GM23248 (cell line): ENCODE data around the gene FGD2.

ENCODE experiments used
- EZH2 ChIP-seq: fragments of 200-600 bp; sonication (generic); IDR thresholded peaks from 2 replicates; pipeline ENCODE4 v1.6.1; 2018; ENCODE audit warnings: antibody characterized with exemption, mild to moderate bottlenecking; ENCODE audit not compliant: insufficient read depth, poor library complexity, severe bottlenecking
- EZH2phosphoT487 ChIP-seq: fragments of 200-600 bp; sonication (generic); IDR thresholded peaks from 2 replicates; pipeline ENCODE4 v1.6.1; 2018; ENCODE audit warnings: antibody characterized with exemption, moderate library complexity, mild to moderate bottlenecking, low read depth; ENCODE audit not compliant: insufficient read depth

GRCh38 chr6:37069639-37070038, 64.2 kb downstream of the FGD2 start:
- TF ChIP-seq EZH2phosphoT487, result no peak
- no peak for TF ChIP-seq EZH2
